ENCODE data around the gene KIF15. TPM values are rescaled to one million over a fixed set of nuclear protein-coding genes. Genes with fewer than 3 reads are reported as not detected.

KIF15 gene
- total and polyA plus RNA-seq, 11 donors, result 0.16 to 3.0 (median 0.65) TPM; not detected in 1

DNA sequence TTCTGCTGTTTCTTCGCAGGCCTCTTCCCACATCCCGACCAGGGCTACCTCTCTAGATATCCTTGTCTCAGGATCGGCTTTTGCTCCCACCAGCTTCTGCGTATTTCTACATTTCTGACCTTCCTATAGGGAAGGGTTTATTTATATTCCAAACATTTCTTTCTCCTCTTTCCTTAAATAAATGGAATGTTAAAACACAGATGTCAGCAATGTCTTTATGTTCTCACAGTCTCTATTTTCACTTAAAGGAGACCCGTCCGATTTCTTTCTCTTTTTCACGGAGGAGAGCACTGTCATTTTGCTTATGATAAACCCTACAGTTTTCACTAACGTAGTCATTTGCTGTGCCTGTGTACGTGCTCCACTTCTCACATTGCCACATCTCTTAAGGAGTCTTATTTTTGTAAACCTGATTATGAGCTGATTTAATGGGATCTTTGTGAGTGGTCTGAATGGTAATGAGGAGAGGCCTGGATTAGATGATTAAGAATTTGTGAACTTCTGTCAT lies 630 bp downstream of the KIF15 start:
- TF ChIP-seq, protein P1, sequence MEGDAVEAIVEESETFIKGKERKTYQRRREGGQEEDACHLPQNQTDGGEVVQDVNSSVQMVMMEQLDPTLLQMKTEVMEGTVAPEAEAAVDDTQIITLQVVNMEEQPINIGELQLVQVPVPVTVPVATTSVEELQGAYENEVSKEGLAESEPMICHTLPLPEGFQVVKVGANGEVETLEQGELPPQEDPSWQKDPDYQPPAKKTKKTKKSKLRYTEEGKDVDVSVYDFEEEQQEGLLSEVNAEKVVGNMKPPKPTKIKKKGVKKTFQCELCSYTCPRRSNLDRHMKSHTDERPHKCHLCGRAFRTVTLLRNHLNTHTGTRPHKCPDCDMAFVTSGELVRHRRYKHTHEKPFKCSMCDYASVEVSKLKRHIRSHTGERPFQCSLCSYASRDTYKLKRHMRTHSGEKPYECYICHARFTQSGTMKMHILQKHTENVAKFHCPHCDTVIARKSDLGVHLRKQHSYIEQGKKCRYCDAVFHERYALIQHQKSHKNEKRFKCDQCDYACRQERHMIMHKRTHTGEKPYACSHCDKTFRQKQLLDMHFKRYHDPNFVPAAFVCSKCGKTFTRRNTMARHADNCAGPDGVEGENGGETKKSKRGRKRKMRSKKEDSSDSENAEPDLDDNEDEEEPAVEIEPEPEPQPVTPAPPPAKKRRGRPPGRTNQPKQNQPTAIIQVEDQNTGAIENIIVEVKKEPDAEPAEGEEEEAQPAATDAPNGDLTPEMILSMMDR (IDR thresholded peaks at IDR 0.05), result no peak
- no peak for TF ChIP-seq POLR2A (IDR thresholded peaks at IDR 0.05)

DNA sequence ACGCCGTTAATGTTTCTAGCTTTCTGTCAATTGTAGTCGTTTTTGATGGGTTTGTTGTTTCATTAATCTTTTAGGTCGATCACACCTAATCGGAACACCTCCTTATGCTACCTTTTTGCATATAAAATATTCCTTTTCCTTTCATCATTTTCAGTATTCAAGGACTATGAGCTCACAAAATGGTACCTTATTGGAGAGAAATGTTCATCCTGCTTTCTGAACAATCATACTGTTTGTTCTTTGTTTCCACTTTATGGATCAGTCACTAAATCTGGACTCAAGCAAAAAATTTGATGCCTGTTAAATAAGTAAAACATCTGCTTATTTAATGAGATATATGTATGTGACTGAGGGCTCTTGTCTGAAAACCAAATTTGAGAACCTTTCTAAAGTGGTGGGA lies 1.1 kb downstream of the KIF15 start:
- Histone ChIP-seq H3K27me3 (no peaks in the 10 kb centered on the region), H3K36me3 (peaks cover 0 to 19% (median 0%) of the 10 kb centered on the region in 9 donors), H3K4me1 (peaks cover 0 to 20% (median 13%) of the 10 kb centered on the region in 12 donors), H3K27ac (no peak overlapping the region), H3K4me3 (peak overlapping the region in 3 of 12 donors; percentile 80 to 94 (median 91)), H3K9me3 (peaks cover 0 to 19% (median 1%) of the 10 kb centered on the region in 12 donors)
- intact Hi-C loops (cut with DNase I), result loop anchor here in 8 of 10 donors (5.0 to 10.0 kb wide), 3 partner anchors 85 to 102 kb away; partner anchors contain the start of gene TMEM42 (in 7 of the 8)
- ATAC-seq, result no peak
- WGBS, 4 donors, result 39 to 51% (median 45%) methylated on average over 5 of the region's 5 CpGs
- TF ChIP-seq, protein P1 (IDR thresholded peaks at IDR 0.05), result no peak
- TF ChIP-seq POLR2A (IDR thresholded peaks at IDR 0.05), result no peak
- DNase-seq, result no peak

More for the DNA sequence above, 630 bp downstream of the KIF15 start:
- no peak for ATAC-seq
- 1 to 4% (median 2%) methylated on average over 9 of the region's 9 CpGs for WGBS, 4 donors
- Histone ChIP-seq H3K9me3 (peaks cover 0 to 19% (median 1%) of the 10 kb centered on the region in 12 donors), H3K4me3 (peak overlapping the region; percentile 63 to 94 (median 74)), H3K36me3 (peaks cover 0 to 24% (median 0%) of the 10 kb centered on the region in 9 donors), H3K4me1 (peaks cover 0 to 20% (median 13%) of the 10 kb centered on the region in 12 donors), H3K27me3 (no peaks in the 10 kb centered on the region), H3K27ac (peak overlapping the region in 1 of 12 donors; percentile 6)
- no peak for DNase-seq
- intact Hi-C loops (cut with DNase I), result loop anchor here in 8 of 10 donors (5.0 to 10.0 kb wide), 3 partner anchors 85 to 103 kb away; partner anchors contain the start of gene TMEM42 (in 7 of the 8)

DNA sequence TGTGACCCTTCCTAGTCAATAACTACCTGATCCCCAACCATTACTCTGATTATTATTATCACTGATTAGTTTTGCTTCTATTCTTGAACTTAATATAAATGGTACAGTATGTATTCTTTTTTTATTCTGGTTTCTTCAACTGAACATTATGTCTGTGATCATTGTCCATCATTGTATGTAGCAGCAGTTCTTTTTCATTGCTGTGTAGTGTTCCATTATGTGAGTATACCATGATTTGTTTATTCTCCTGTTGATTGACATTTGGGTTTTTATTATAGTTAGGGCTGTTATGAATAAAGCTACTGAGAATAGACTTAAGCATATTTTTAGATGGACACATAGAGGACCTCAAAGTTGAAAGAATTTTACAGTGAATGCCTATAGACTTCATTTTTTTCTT lies 2.7 kb downstream of the KIF15 start:
- intact Hi-C loops (cut with DNase I), result loop anchor here in 8 of 10 donors (5.0 to 10.0 kb wide), 3 partner anchors 83 to 101 kb away; partner anchors contain the start of gene TMEM42 (in 7 of the 8)
- no peaks in the 10 kb centered on the region for H3K27me3 ChIP-seq
- TF ChIP-seq POLR2A (IDR thresholded peaks at IDR 0.05), result no peak
- TF ChIP-seq, protein P1 (IDR thresholded peaks at IDR 0.05), result no peak

DNA sequence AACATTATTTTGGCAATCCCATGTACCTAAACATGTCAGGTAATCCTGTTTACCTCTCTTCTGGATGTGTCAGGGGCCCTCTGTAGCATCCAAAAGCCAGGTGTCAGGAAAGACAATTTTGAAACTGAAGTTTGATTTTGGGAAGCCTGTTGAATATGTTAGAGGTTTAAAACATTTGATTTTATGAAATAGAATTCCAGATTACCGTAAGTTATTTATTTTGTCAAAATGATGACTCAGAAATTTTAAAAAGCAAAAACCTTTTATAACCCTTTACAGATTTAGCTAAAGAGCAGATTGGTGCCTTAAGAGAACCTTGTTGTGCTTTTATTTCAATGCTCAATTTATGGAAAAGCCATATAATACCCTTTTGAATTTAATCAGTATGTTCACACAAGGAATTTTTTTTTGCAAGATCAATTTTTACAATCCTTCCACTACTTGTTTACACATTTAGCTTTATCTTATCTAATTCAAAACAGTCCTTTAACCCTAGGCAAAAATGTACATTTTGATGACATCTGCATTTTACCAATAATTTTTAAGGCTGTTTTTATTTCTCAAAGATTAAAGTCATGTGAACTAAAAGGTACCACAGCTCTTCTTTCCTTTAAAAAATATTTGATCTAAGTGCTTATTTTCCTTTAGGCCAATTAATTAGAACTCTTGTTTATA lies 10.0 kb downstream of the KIF15 start:
- DNase-seq (no peak), ATAC-seq (no peak)
- Histone ChIP-seq H3K4me1 (no peaks in the 10 kb centered on the region), H3K9me3 (peaks cover 0 to 35% (median 10%) of the 10 kb centered on the region in 12 donors), H3K27me3 (no peaks in the 10 kb centered on the region), H3K36me3 (no peaks in the 10 kb centered on the region), H3K27ac (no peak overlapping the region), H3K4me3 (no peak overlapping the region)
- intact Hi-C loops (cut with DNase I), result no loop called here
- 96 to 100% (median 97%) methylated on average over 1 of the region's 1 CpG for WGBS, 4 donors
- TF ChIP-seq, protein P1 (IDR thresholded peaks at IDR 0.05), result no peak
- TF ChIP-seq POLR2A (IDR thresholded peaks at IDR 0.05), result no peak

More for the DNA sequence above, 2.7 kb downstream of the KIF15 start:
- Histone ChIP-seq H3K4me3 (no peak overlapping the region), H3K4me1 (peaks cover 0 to 20% (median 13%) of the 10 kb centered on the region in 12 donors), H3K27ac (no peak overlapping the region), H3K9me3 (peaks cover 0 to 9% (median 0%) of the 10 kb centered on the region in 12 donors), H3K36me3 (peaks cover 0 to 4% (median 0%) of the 10 kb centered on the region in 9 donors)
- ATAC-seq, result no peak
- no peak for DNase-seq

All from heart left ventricle (tissue), 16 donors.